Mesenchymal stem cell (in vitro differentiated cells and primary cell): ENCODE measurements around the gene SH3BGRL2.

Source experiments
- DNase-seq: peaks from one replicate; pipeline ENCODE4 v3.0.0-alpha.2; 2013
- H2AFZ ChIP-seq: one replicate; pipeline ENCODE4 v1.6.1; 2013; ENCODE audit warnings: low read depth, mild to moderate bottlenecking, control low read depth, inconsistent platforms, low read length, moderate library complexity
- H2AK5ac ChIP-seq: 2 replicates; pipeline ENCODE4 v1.6.1; 2013; ENCODE audit warnings: low read length, moderate library complexity, mild to moderate bottlenecking, inconsistent platforms; ENCODE audit not compliant: severe bottlenecking
- H2BK120ac ChIP-seq: one replicate; pipeline ENCODE4 v1.6.1; 2013; ENCODE audit warnings: low read depth, mild to moderate bottlenecking, inconsistent platforms, low read length, moderate library complexity
- H2BK12ac ChIP-seq, 2 experiments: one replicate each; pipeline ENCODE4 v1.6.1; 2013; ENCODE audit warnings: inconsistent platforms in 2 of 2, low read length in 2 of 2, mild to moderate bottlenecking in 2 of 2, moderate library complexity in 2 of 2, control low read depth in 1 of 2
- H2BK15ac ChIP-seq: one replicate; pipeline ENCODE4 v1.6.1; 2013; ENCODE audit warnings: mild to moderate bottlenecking, low read depth, inconsistent platforms; ENCODE audit not compliant: poor library complexity, severe bottlenecking
- H2BK5ac ChIP-seq: 2 replicates; pipeline ENCODE4 v1.6.1; 2013; ENCODE audit warnings: low read depth, mild to moderate bottlenecking, low read length, control low read depth, inconsistent platforms; ENCODE audit not compliant: poor library complexity, severe bottlenecking
- H3K14ac ChIP-seq, 2 experiments: one replicate each; pipeline ENCODE4 v1.6.1; 2013; ENCODE audit warnings: inconsistent platforms in 2 of 2, low read length in 2 of 2, control low read depth in 1 of 2, mild to moderate bottlenecking in 1 of 2, moderate library complexity in 1 of 2
- H3K18ac ChIP-seq, 2 experiments: one replicate each; pipeline ENCODE4 v1.6.1; 2013; ENCODE audit warnings: inconsistent platforms in 2 of 2, low read length in 2 of 2, control low read depth in 1 of 2, low read depth in 1 of 2, mild to moderate bottlenecking in 1 of 2
- H3K23ac ChIP-seq, 2 experiments: one replicate each; pipeline ENCODE4 v1.6.1; 2013; ENCODE audit warnings: inconsistent platforms in 2 of 2, low read length in 2 of 2, mild to moderate bottlenecking in 2 of 2, moderate library complexity in 2 of 2, control low read depth in 1 of 2
- H3K27ac ChIP-seq: 2 replicates; pipeline ENCODE4 v1.5.1; 2013; ENCODE audit warnings: mild to moderate bottlenecking, moderate library complexity, low read length, control low read depth, inconsistent platforms; ENCODE audit not compliant: poor library complexity, severe bottlenecking
- H3K27me3 ChIP-seq, 2 experiments: 2 replicates each; pipeline versions ENCODE4 v1.6.1 to v1.7.0; 2013; ENCODE audit warnings: low read length in 2 of 2, mild to moderate bottlenecking in 2 of 2, moderate library complexity in 2 of 2, control low read depth in 1 of 2, inconsistent platforms in 1 of 2; ENCODE audit not compliant: control insufficient read depth in 1 of 2, insufficient read depth in 1 of 2
- H3K36me3 ChIP-seq, 2 experiments: 2 replicates each; pipeline versions ENCODE4 v1.6.1 to v1.7.0; 2013; ENCODE audit warnings: low read length in 2 of 2, control low read depth in 1 of 2, inconsistent platforms in 1 of 2, low read depth in 1 of 2, mild to moderate bottlenecking in 1 of 2; ENCODE audit not compliant: insufficient read depth in 2 of 2, control insufficient read depth in 1 of 2
- H3K4ac ChIP-seq, 2 experiments: one replicate each; pipeline ENCODE4 v1.6.1; 2013; ENCODE audit warnings: inconsistent platforms in 2 of 2, low read length in 2 of 2, mild to moderate bottlenecking in 2 of 2, moderate library complexity in 2 of 2, control low read depth in 1 of 2, low read depth in 1 of 2
- H3K4me1 ChIP-seq: 2 replicates; pipeline ENCODE4 v1.6.1; 2013; ENCODE audit warnings: low read depth, low read length, control low read depth; ENCODE audit not compliant: control insufficient read depth, insufficient read depth
- H3K4me2 ChIP-seq: 2 replicates; pipeline ENCODE4 v1.6.1; 2013; ENCODE audit warnings: low read length, mild to moderate bottlenecking, inconsistent platforms; ENCODE audit not compliant: poor library complexity, severe bottlenecking
- H3K4me3 ChIP-seq, 2 experiments: 2 replicates each; pipeline versions ENCODE4 v1.5.1 to v1.7.0; 2013; ENCODE audit warnings: low read length in 2 of 2, mild to moderate bottlenecking in 2 of 2, control low read depth in 1 of 2, low read depth in 1 of 2; ENCODE audit not compliant: insufficient read depth in 1 of 2
- H3K79me1 ChIP-seq: replicated peaks from 2 replicates; pipeline ENCODE4 v1.6.1; 2013; ENCODE audit warnings: mild to moderate bottlenecking, control low read depth, low read length, inconsistent platforms; ENCODE audit not compliant: poor library complexity, severe bottlenecking
- H3K9ac ChIP-seq: 2 replicates; pipeline ENCODE4 v1.7.0; 2013; ENCODE audit warnings: mild to moderate bottlenecking, low read length, moderate library complexity
- H3K9me3 ChIP-seq: 2 replicates; pipeline ENCODE4 v1.7.0; 2013; ENCODE audit warnings: mild to moderate bottlenecking, low read length; ENCODE audit not compliant: control insufficient read depth
- H4K8ac ChIP-seq: one replicate; pipeline ENCODE4 v1.6.1; 2013; ENCODE audit warnings: inconsistent platforms, mild to moderate bottlenecking, low read length, moderate library complexity
- H4K91ac ChIP-seq: one replicate; pipeline ENCODE4 v1.6.1; 2013; ENCODE audit warnings: mild to moderate bottlenecking, low read length, inconsistent platforms
- WGBS: methylation state at CpG from one replicate; pipeline ENCODE4 v1.1.7; 2013; ENCODE audit warnings: mixed read lengths; 5-methylcytosine and 5-hydroxymethylcytosine counted together

The SH3BGRL2 gene

DNA sequence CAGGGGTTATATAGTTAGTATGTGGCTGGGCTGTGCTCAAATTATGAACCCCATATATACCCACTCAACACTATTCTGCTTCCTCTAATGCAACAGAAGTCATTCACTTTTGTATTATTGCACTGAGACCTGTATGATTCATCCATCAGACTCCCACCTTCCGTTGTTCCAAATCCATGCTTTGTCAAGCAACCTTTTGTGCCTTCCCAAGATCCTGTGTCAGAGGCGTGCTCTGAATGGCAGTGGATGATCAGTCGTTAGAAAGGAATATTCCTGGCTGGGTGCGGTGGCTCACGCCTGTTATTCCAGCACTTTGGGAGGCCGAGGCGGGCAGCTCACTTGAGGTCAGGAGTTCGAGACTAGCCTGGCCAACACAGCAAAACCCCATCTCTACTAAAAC lies 103.2 kb downstream of the SH3BGRL2 start:
- Histone ChIP-seq H3K27ac (no peak overlapping the region), H3K27me3 (no peaks in the 10 kb centered on the region), H3K79me1 (no peaks in the 10 kb centered on the region), H3K4me3 (no peak overlapping the region), H3K18ac (no peak overlapping the region), H4K91ac (no peak overlapping the region), H3K4me1 (no peaks in the 10 kb centered on the region), H2AFZ (no peak overlapping the region), H2AK5ac (no peak overlapping the region), H3K14ac (no peak overlapping the region), H3K23ac (no peak overlapping the region), H2BK120ac (no peak overlapping the region), H3K4me2 (no peak overlapping the region), H3K4ac (no peak overlapping the region), H3K36me3 (no peaks in the 10 kb centered on the region), H2BK5ac (no peak overlapping the region), H3K9me3 (no peaks in the 10 kb centered on the region), H2BK12ac (no peak overlapping the region), H2BK15ac (no peak overlapping the region), H3K9ac (no peak overlapping the region), H4K8ac (no peak overlapping the region)
- DNase-seq: no peak
- WGBS: 89% methylated on average over 5 of the region's 8 CpGs

DNA sequence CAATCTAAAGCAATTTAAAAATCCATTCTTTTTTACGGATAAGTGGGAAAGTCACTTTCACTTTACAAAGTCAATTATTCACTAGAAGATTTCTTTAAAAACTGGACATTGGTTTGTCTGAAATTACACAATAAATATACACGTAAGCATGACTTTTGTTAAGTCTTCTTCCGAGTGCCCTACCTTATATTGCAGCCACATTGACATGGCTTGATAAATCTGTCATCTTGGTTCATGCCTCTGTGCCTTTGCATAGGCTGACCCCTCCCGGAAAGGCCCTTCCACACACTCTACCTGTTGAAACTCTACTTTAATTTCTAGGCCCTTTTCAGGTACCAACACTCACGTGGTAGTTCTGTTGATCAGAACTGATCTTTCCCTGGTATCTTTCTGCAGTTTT lies 104.1 kb downstream of the SH3BGRL2 start:
- Histone ChIP-seq H3K4me3 (no peak overlapping the region), H3K36me3 (no peaks in the 10 kb centered on the region)

DNA sequence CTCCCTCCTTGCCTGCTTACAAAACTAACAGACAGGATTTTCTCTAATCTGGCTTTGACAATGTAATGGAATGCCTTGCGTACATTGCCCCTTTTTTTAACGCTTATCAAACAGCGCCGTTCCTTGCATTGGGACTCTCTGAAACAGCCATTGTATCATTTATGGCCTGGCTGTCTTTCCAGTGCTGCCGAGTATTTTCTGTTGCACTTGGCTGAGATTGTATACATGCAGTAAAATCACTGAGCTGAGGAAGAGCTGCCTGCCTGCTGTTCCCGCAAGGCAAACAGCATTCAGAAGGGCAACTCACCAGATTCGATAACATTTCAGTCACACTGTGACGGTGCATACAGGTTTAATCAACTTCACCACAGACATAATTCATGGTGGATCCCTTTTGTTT lies 106.0 kb downstream of the SH3BGRL2 start:
- no peaks in the 10 kb centered on the region for H3K27me3 ChIP-seq
- no peaks in the 10 kb centered on the region for H3K79me1 ChIP-seq
- no peak overlapping the region for H2BK5ac ChIP-seq
- no peak overlapping the region for H3K18ac ChIP-seq
- H4K8ac ChIP-seq: no peak overlapping the region
- 78% methylated on average over 8 of the region's 8 CpGs for WGBS
- no peaks in the 10 kb centered on the region for H3K9me3 ChIP-seq
- H3K23ac ChIP-seq: no peak overlapping the region
- no peak overlapping the region for H3K14ac ChIP-seq
- H2AFZ ChIP-seq: no peak overlapping the region
- no peak overlapping the region for H3K4me2 ChIP-seq
- H3K9ac ChIP-seq: peak overlapping the region; percentile 68
- no peak overlapping the region for H2BK120ac ChIP-seq
- H3K4me3 ChIP-seq: peak overlapping the region in 1 of 2 experiments; percentile 64
- no peak overlapping the region for H3K27ac ChIP-seq
- no peak overlapping the region for H3K4ac ChIP-seq
- no peak overlapping the region for H4K91ac ChIP-seq
- H2BK15ac ChIP-seq: no peak overlapping the region
- no peak for DNase-seq
- H2BK12ac ChIP-seq: no peak overlapping the region
- H3K4me1 ChIP-seq: no peaks in the 10 kb centered on the region
- no peak overlapping the region for H2AK5ac ChIP-seq
- H3K36me3 ChIP-seq: no peaks in the 10 kb centered on the region

More for the DNA sequence above, 104.1 kb downstream of the SH3BGRL2 start:
- no peak overlapping the region for H3K23ac ChIP-seq
- no peak for DNase-seq
- WGBS: 87% methylated on average over 4 of the region's 5 CpGs
- no peak overlapping the region for H2BK120ac ChIP-seq
- H3K27ac ChIP-seq: no peak overlapping the region
- no peak overlapping the region for H2AFZ ChIP-seq
- H3K79me1 ChIP-seq: no peaks in the 10 kb centered on the region
- no peak overlapping the region for H3K4ac ChIP-seq
- no peak overlapping the region for H3K14ac ChIP-seq
- H2BK5ac ChIP-seq: no peak overlapping the region
- H3K4me2 ChIP-seq: no peak overlapping the region
- H2BK15ac ChIP-seq: no peak overlapping the region
- no peaks in the 10 kb centered on the region for H3K27me3 ChIP-seq
- no peak overlapping the region for H4K8ac ChIP-seq
- H4K91ac ChIP-seq: no peak overlapping the region
- H2BK12ac ChIP-seq: no peak overlapping the region
- no peak overlapping the region for H3K18ac ChIP-seq
- H3K9ac ChIP-seq: no peak overlapping the region
- H3K9me3 ChIP-seq: no peaks in the 10 kb centered on the region
- no peak overlapping the region for H2AK5ac ChIP-seq
- no peaks in the 10 kb centered on the region for H3K4me1 ChIP-seq

DNA sequence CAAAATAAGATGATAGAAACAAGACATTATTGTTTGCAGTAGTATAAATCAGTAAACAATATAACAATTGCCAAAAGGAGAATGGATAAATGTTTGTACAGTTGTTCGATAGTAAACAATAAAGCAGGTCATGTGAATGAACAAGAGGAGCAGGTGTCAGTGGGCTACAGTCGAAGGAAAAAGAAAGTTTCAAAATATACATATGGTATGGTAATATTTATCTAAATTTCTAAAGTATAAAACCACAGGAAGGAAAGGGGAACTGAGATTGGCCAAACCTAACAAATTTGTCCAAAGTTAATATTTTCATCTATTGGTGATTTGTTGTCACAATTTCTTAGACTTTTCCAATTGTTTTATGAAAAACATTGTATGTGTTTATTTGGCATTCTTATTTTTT lies 110.9 kb downstream of the SH3BGRL2 start:
- H3K27me3 ChIP-seq: no peaks in the 10 kb centered on the region
- no peak overlapping the region for H3K14ac ChIP-seq
- H3K27ac ChIP-seq: no peak overlapping the region

More for the DNA sequence above, 110.9 kb downstream of the SH3BGRL2 start:
- no peaks in the 10 kb centered on the region for H3K79me1 ChIP-seq
- H2BK15ac ChIP-seq: no peak overlapping the region
- no peak overlapping the region for H4K8ac ChIP-seq
- no peak overlapping the region for H3K18ac ChIP-seq
- H3K9me3 ChIP-seq: no peaks in the 10 kb centered on the region
- no CpG with 5 or more reads among the region's 2 CpGs for WGBS
- H4K91ac ChIP-seq: no peak overlapping the region
- H3K4me1 ChIP-seq: no peaks in the 10 kb centered on the region
- no peak overlapping the region for H3K4me3 ChIP-seq
- H3K23ac ChIP-seq: no peak overlapping the region
- H3K4ac ChIP-seq: no peak overlapping the region
- H2BK12ac ChIP-seq: no peak overlapping the region
- DNase-seq: no peak
- no peak overlapping the region for H2BK120ac ChIP-seq
- no peak overlapping the region for H2AK5ac ChIP-seq
- H3K9ac ChIP-seq: no peak overlapping the region
- no peak overlapping the region for H2BK5ac ChIP-seq
- H3K4me2 ChIP-seq: no peak overlapping the region
- H2AFZ ChIP-seq: no peak overlapping the region
- no peaks in the 10 kb centered on the region for H3K36me3 ChIP-seq
